Erythroblast (primary cell): ENCODE measurements around the gene ZCCHC4.

Source experiments
- GATA1 ChIP-seq: IDR thresholded peaks from 2 replicates; pipeline ENCODE4 v1.6.1; 2011; ENCODE audit warnings: low read depth, mild to moderate bottlenecking, control low read depth, low read length, moderate library complexity
- POLR2A ChIP-seq: IDR thresholded peaks from 2 replicates; pipeline ENCODE4 v1.6.1; 2011; ENCODE audit warnings: mild to moderate bottlenecking, low read length

DNA sequence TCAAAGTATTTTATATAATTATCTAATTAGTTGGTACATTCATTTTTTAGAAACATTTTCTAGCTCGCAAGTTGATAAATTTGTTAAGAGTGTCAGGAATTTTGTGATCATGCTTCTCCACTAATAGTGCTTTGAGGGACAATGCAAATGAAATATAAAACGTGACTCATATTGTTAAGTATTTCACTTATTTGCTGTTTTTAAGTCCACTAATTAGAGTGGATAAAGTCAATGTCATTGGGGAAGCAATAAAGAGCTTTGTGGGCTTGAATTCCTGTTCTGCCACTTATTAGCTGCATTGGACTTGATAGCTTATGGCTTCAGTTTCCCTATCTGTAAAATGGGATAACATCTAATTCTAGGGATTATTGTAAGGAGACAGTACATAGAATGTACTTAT lies 38.0 kb downstream of the ZCCHC4 start:
- TF ChIP-seq POLR2A (no peak), GATA1 (no peak)
